GM19193 (cell line): ENCODE results near the gene CR2.

Source experiments
- POLR2A ChIP-seq: IDR thresholded peaks from 4 replicates; pipeline ENCODE4 v1.6.1; 2011; ENCODE audit not compliant: insufficient read depth, insufficient read length; ENCODE audit errors: extremely low read depth

The CR2 gene

DNA sequence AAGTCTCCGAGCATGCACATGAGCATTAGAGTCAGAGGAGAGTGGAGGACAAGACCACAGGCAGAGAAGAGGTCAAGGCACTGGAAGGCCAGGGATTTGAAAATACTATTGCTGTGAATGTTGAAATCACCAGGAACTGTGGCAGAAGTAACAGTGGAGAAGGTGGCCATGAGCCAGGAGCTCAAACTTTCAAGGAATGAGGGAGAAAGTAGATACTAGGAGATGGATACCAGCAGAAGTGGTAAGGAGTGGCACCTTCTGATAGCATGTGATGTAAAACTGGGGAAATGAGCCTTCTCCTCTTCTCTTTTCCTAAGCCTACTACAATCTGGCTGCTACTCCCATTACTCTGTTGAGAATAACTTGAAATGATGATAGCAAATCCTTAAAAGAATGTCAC lies 40.0 kb downstream of the CR2 start:
- no peak for TF ChIP-seq POLR2A

DNA sequence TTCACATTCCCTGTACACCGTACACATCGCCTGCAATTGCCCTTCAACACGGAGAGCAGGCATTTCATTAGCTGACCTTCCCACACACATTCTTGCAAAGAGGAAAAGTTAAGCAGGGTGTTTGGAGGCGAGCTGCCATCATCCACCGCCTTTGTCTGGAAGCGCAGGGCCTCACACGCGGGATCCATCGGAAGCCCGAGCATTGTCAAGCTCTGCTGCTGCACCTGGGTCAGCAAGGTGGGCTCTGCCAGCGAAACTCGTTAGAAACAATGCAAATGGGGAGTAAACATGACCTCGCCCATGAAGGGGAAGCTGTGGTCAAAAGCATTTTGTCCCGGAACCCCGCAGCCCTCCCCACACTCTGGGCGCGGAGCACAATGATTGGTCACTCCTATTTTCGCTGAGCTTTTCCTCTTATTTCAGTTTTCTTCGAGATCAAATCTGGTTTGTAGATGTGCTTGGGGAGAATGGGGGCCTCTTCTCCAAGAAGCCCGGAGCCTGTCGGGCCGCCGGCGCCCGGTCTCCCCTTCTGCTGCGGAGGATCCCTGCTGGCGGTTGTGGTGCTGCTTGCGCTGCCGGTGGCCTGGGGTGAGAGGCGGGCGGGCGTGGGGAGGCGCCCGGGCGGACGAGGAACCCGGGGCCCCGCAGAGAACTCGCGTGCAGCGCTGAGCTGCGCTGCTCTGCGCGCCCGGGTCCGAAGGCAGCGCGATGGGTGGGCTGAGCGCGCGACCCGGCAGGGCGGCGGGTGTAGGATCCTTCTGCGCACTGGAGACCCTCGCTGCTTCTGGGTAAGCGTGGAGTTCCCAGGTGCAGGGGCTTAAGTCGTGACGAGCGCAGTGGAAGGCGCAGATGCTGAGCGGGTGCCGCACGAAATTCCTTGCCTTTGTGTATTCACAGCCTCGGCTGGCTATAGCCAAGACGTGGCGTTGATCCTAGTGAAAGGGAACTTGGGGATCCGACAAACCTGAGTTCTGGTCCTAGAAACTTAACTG lies 42.0 kb downstream of the CR2 start, which contains the start of gene CR1:
Gene CR1, plus strand, starts transcription at position 357 of the 992 bp plus-strand sequence. Its CDS starts 111 bp downstream, at position 468.
- TF ChIP-seq POLR2A = no peak

DNA sequence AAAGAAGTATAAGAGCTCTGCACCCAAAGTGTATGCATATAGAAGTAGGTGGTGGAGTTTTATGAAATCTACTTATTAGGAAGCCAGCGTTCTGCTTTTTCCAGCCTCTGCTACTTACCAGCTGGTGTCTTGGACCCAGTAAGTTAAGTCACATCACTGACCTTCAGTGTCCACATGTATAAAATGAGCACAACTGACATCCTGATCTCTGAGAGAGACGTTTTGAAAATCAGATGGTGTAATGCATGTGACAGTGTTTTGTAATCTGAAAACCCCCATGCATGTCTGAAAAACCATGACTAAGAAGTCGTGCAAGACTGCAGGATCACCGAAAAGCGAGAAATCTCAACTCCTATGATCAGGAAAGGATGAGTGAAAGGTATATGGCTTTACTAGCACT lies 43.8 kb downstream of the CR2 start:
- TF ChIP-seq POLR2A = no peak

DNA sequence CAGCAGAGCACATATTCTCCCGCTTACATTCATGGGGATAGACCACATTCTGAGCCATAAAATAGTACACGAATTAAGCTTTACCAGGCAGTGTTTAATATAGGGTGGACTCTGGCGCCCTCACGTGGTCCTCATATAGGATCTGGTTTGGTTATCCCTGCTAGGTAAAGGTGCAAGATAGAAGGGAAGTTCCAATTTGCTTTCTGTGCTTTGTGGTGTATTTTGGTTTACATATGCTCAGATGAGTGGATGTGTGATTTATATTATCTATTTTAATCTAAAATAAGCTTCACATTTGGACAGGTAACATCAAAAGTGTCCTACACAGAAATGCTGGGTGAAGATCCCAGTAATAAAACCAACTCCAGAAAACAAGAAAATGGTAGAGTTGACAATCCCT lies 45.4 kb downstream of the CR2 start:
- no peak for TF ChIP-seq POLR2A

DNA sequence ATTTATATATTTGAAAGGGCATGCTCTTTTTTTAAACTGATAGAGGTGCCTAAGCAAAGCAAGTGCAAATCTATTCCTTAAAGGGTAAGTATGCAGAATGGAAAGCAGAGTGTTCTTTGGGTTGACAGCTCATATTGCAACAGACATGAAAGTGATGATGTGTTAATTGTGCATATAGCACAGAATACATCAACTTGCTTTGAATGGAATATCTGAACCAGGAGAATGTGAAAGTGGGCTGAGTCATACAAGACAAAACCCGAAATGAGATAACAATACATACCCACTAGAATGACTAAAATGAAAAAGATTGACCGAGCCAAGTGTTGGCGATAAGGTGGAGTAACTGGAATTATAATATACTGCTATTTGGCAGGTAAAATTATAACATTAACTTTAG lies 46.2 kb downstream of the CR2 start:
- no peak for TF ChIP-seq POLR2A

DNA sequence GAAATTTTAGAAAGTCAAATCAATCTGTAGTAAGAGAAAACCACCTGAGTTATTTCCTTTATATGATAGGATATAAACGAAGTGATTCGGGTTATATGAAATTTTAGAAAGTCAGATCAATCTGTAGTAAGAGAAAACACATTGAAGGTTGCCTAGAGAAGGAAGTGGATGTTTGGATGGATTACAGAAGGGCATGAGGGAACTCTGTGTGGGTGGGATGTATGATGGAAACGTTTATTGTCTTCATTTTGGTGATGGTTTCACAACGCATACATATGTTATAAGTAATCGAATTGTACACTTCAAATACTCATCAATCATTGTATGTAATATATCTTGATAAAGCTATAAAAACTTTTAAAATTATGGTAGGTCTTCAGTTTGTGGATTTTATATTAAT lies 46.9 kb downstream of the CR2 start:
- no peak for TF ChIP-seq POLR2A

DNA sequence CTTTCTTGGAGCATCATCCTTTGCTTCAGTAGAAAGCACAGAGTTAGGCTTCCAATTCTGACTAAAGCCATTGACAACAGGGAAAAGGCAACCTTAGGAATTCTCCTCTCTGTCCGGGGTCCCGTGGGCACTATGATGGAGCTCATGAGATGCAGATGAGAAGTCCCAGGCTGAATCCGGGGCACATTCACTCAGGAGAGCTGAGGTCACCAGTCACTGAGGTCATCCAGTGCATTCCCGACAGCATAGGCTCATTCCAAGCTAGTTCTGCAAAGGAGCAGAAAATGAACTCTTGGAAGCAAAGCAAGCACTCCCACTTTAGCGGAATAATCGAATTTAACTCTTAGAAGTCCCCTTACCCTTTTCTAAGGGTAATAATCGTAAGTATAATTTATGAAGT lies 48.6 kb downstream of the CR2 start:
- TF ChIP-seq POLR2A = no peak

DNA sequence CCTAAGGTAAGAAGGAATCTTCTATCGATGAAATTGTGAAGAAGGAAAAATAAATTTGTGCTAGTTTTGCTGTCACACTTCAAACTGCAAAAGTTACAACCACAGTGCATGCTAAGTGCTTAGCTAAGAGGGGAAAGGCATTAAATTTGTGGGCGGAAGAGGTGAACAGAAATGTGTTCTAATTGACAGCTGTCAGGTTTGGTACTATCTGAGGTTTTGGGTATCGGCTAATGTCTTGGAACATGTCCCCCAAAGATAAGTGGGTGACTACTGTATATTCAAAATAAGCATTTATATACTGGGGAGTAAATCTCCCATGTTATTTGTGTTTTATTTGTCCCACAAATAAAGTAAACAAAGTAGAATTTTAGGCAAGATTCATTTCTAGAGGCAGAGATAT lies 49.8 kb downstream of the CR2 start:
- TF ChIP-seq POLR2A = no peak

DNA sequence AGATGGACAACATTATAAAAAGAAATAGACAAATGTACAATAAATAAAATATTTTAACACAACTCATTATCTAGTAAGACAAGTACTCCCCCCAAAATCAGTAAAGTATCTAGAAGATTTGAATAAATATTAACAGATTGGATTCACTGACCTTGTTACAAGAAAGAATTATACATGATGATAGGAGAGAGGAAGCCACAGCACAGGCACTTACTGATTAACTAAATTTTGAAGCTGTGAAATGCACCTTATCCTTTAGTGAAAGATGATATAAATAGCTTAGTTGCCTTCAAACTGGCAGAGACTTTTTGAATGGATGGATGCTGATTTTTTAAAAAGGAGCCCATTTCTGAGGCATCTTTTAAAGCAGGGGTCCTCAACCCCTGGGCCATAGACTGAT lies 50.3 kb downstream of the CR2 start:
- no peak for TF ChIP-seq POLR2A

DNA sequence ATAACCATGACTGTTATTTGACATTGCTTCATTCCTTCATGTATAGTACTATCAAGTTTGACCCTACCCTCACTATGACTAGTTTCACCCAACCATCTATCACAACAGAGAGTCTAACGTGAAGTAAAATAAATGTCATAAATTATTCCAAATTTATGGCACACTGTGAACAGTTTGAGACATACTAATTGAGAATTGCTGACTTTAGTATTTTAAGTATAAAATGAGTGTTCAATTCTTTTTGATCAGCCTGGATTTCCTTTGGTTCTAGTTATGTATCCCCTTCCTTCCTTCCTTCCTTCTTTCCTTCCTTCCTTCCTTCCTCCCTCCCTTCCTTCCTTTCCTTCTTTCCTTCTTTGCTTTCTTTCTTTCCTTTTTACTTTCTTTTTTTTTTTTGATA lies 56.3 kb downstream of the CR2 start:
- no peak for TF ChIP-seq POLR2A

DNA sequence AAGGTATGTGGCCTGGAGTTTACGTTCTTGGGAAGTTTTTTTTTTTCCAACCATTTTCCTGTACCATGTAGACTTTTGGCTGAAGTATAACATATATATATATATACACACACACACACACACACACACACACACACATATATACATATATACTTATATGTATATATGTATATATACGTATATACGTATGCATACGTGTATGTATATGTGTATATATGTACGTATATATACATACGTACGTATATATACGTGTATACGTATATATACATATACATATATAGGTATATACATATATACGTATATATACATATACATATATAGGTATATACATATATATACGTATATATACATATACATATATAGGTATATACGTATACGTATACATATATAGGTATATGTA lies 60.8 kb downstream of the CR2 start:
- TF ChIP-seq POLR2A = no peak

DNA sequence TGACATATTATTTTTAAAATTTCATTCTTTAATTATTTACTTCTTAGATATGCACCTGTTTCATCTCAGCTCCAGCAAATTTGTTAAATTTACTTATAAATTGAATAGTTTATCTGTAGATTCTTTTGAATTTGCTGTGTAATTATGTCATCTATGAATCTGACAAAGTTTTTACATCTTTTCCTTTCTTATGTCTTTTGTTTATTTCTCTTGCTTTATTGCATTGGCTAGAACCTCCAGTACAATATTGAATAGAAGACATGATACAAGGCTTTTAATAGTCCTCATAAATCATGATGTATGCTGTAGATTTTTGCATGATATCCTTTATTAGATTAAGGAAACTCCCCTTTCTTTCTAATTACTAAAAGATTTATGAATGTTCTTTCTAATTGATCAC lies 62.6 kb downstream of the CR2 start:
- TF ChIP-seq POLR2A = no peak

DNA sequence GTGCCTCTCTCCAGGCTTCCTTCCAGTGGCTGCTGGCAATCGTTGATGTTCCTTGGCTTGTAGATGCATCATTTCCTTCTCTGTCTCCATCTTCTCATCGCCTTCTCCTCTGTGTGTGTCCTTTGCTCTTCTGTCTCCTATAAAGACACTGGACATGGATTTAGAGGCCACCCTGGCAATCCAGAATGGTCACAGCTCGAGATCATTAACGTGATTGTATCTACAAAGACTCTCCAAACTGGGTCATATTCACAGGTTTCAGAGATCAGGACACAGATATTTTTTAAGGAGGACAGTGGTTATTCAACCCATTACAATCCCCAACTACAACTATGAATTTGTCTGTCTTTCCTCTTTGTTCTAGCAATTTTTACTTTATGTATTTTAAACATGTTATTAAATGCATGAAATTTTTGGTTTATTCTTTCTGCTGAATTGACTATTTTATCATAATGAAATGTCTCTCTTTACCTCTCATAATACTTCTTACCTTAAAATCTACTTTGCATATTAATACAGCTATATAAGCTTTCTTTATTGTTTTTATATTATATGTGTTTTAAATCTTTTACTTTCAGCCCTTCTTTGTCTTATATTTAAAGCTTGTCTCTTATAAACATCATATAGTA lies 64.6 kb downstream of the CR2 start:
- no peak for TF ChIP-seq POLR2A

DNA sequence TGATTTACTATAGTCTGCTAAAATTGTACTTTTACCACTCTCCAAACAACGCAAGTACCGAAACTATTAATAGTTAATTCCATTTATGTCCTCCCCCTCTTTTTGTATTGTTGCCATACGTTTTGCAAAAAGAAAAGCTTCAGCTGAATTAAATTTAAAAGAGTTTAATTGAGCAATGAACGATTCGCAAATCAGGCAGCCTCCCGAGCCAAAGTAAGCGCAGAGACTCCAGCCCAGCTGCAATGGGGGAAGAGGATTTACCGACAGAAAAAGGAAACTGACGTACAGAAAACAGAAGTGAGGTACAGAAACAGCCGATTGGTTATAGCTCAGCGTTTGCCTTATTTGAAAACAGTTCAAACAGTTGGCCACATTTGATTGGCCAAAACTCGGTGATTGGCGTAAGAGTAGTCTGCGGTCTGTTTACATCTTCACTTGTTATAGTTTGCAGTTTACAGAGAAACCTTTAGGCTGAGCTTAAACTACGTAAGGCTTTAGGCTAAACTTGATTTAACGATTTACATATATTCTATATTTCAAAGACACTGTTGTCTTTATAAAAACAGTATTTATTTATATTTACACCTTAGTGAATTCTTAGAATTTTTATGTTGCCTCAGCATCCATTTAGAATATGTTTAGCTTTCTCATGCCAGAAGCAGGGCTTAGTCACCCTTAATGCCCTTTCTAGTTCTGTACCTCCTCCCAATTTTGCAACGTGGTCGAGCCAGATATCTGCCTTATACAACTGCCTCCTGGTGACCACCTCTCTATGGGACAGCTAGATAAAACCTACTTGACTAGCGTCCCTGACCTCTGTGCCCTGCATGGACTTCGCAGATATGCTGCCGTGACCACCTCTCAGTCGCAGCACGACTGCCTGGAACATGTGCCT lies 65.6 kb downstream of the CR2 start:
- TF ChIP-seq POLR2A = no peak
